ENCODE data around the gene PEX16. TPM values are rescaled to one million over a fixed set of nuclear protein-coding genes. Genes with fewer than 3 reads are reported as not detected.

The PEX16 gene
- total RNA-seq, result 64.1 TPM
- polyA plus RNA-seq, result 10 to 100 TPM; 52.6 to 62.0 (median 59.3) TPM

GRCh38 chr11:45917623-45918330 is at the start of gene PEX16:
Gene PEX16, minus strand, starts transcription at chr11:45917877. Its CDS starts 66 bp downstream, at chr11:45917811.
- no peaks in the 10 kb centered on the region for H3K36me3 Mint-ChIP-seq
- peak within 1 kb of the TSS; percentile 93 to 100 (median 99) for H3K27ac Mint-ChIP-seq
- ATAC-seq (ENCODE audit: low read depth in 2 of 2), result peak; percentile 92 to 94

DNA sequence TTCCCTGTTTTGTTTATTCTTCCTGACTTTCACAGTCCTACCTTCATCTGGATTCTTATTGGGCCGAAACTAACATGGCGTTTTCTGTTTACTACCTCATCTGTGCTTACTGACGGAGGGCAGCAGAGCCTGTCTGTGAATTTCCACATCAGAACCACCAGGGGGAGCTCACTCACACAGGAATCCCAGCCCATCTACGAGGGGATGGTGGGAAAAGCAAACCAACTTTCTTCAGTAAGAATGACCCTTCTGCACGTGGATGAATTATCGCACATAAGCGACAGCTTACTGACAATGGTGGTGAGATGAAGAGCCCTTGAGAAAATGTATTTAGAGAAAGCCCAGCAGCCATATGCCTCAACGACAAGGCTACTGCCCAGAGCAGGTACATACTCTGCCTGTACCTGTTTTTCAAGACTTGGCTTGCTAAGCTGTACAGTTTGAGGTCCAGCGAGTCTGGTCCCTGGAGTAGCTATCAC is 47.3 kb upstream of the PEX16 start:
- ATAC-seq (ENCODE audit: low read depth in 2 of 2) (peak; percentile 88), DNase-seq (peak; percentile 41 to 71 (median 69))
- Mint-ChIP-seq H3K36me3 (peaks cover 23% of the 10 kb centered on the region), H3K4me1 (no peaks in the 10 kb centered on the region), H3K4me3 (no peak overlapping the region), H3K9me3 (no peaks in the 10 kb centered on the region), H3K27ac (no peak overlapping the region), H3K27me3 (no peaks in the 10 kb centered on the region)
- peaks cover 60% of the 10 kb centered on the region for H3K36me3 ChIP-seq (ENCODE audit: control insufficient read depth, insufficient read depth, low read length)
- H3K27me3 ChIP-seq (ENCODE audit: control insufficient read depth, insufficient read depth, low read length), result no peaks in the 10 kb centered on the region
- no peak overlapping the region for H3K27ac ChIP-seq (ENCODE audit: insufficient read depth, low read length, poor library complexity, severe bottlenecking)
- no peaks in the 10 kb centered on the region for H3K4me1 ChIP-seq (ENCODE audit: control insufficient read depth, insufficient read depth, low read length, poor library complexity, severe bottlenecking)
- H3K9me3 ChIP-seq (ENCODE audit: control insufficient read depth in 2 of 2, low read length in 2 of 2), result no peaks in the 10 kb centered on the region
- no peak overlapping the region for H3K4me3 ChIP-seq (ENCODE audit: low read depth, low read length)

More at GRCh38 chr11:45917623-45918330, at the start of gene PEX16:
- peaks cover 34% of the 10 kb centered on the region for H3K36me3 ChIP-seq (ENCODE audit: control insufficient read depth, insufficient read depth, low read length)
- no peaks in the 10 kb centered on the region for H3K9me3 ChIP-seq (ENCODE audit: control insufficient read depth in 2 of 2, low read length in 2 of 2)
- Mint-ChIP-seq H3K9me3 (peaks cover 0 to 2% (median 0%) of the 10 kb centered on the region in 7 donors), H3K4me3 (peak within 1 kb of the TSS; percentile 93 to 99 (median 96)), H3K27me3 (peaks cover 22% of the 10 kb centered on the region), H3K4me1 (peaks cover 0 to 63% (median 32%) of the 10 kb centered on the region in 4 donors)
- H3K4me3 ChIP-seq (ENCODE audit: low read depth, low read length), result peak within 1 kb of the TSS; percentile 88
- peaks cover 56% of the 10 kb centered on the region for H3K4me1 ChIP-seq (ENCODE audit: control insufficient read depth, insufficient read depth, low read length, poor library complexity, severe bottlenecking)
- no peaks in the 10 kb centered on the region for H3K27me3 ChIP-seq (ENCODE audit: control insufficient read depth, insufficient read depth, low read length)
- H3K27ac ChIP-seq (ENCODE audit: insufficient read depth, low read length, poor library complexity, severe bottlenecking), result peak within 1 kb of the TSS; percentile 95
- peak; percentile 95 to 99 (median 98) for DNase-seq

DNA sequence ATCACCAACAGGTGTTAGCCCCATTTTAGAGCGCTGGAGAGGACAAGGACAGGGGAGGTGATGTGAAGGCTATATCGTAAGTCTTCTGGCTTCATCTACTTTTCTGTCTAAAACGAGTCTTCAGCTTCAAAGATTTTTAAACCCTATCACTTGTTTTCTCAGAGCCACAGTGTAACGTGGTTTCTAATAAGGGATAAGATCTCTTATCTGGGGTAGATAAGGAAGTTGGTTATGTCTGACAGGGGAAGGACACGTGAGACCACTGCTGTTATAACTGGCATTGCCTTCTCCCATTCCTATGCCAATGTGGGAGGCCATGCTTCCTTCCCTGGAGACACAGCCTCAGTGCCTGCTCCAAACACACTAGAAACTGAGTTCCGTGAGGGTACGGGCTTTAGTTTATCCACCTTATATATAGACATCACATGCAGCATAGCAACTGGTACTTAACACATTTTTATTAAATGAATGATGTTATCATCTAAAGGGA is 44.1 kb upstream of the PEX16 start:
- ATAC-seq (ENCODE audit: low read depth in 2 of 2) (no peak), DNase-seq (no peak)
- Mint-ChIP-seq H3K36me3 (peaks cover 22% of the 10 kb centered on the region), H3K4me1 (peaks cover 0 to 12% (median 4%) of the 10 kb centered on the region in 4 donors), H3K9me3 (no peaks in the 10 kb centered on the region), H3K27me3 (no peaks in the 10 kb centered on the region), H3K4me3 (no peak overlapping the region), H3K27ac (no peak overlapping the region)
- Histone ChIP-seq H3K9me3 (ENCODE audit: control insufficient read depth in 2 of 2, low read length in 2 of 2) (no peaks in the 10 kb centered on the region), H3K27me3 (ENCODE audit: control insufficient read depth, insufficient read depth, low read length) (no peaks in the 10 kb centered on the region), H3K4me1 (ENCODE audit: control insufficient read depth, insufficient read depth, low read length, poor library complexity, severe bottlenecking) (no peaks in the 10 kb centered on the region), H3K27ac (ENCODE audit: insufficient read depth, low read length, poor library complexity, severe bottlenecking) (no peak overlapping the region), H3K4me3 (ENCODE audit: low read depth, low read length) (no peak overlapping the region), H3K36me3 (ENCODE audit: control insufficient read depth, insufficient read depth, low read length) (peaks cover 34% of the 10 kb centered on the region)

GRCh38 chr11:45960387-45961095 is 42.9 kb upstream of the PEX16 start:
- Mint-ChIP-seq H3K4me3 (no peak overlapping the region), H3K36me3 (peaks cover 29% of the 10 kb centered on the region), H3K9me3 (no peaks in the 10 kb centered on the region), H3K27ac (no peak overlapping the region), H3K27me3 (no peaks in the 10 kb centered on the region), H3K4me1 (peaks cover 0 to 12% (median 5%) of the 10 kb centered on the region in 4 donors)
- Histone ChIP-seq H3K27me3 (ENCODE audit: control insufficient read depth, insufficient read depth, low read length) (no peaks in the 10 kb centered on the region), H3K36me3 (ENCODE audit: control insufficient read depth, insufficient read depth, low read length) (peaks cover 26% of the 10 kb centered on the region), H3K4me1 (ENCODE audit: control insufficient read depth, insufficient read depth, low read length, poor library complexity, severe bottlenecking) (no peaks in the 10 kb centered on the region), H3K4me3 (ENCODE audit: low read depth, low read length) (no peak overlapping the region), H3K9me3 (ENCODE audit: control insufficient read depth in 2 of 2, low read length in 2 of 2) (no peaks in the 10 kb centered on the region), H3K27ac (ENCODE audit: insufficient read depth, low read length, poor library complexity, severe bottlenecking) (no peak overlapping the region)
- no peak for DNase-seq
- ATAC-seq (ENCODE audit: low read depth in 2 of 2), result no peak

- Histone ChIP-seq H3K36me3 (ENCODE audit: control insufficient read depth, insufficient read depth, low read length) (peaks cover 23% of the 10 kb centered on the region), H3K27ac (ENCODE audit: insufficient read depth, low read length, poor library complexity, severe bottlenecking) (no peak overlapping the region), H3K9me3 (ENCODE audit: control insufficient read depth in 2 of 2, low read length in 2 of 2) (no peaks in the 10 kb centered on the region), H3K4me3 (ENCODE audit: low read depth, low read length) (no peak overlapping the region), H3K27me3 (ENCODE audit: control insufficient read depth, insufficient read depth, low read length) (no peaks in the 10 kb centered on the region), H3K4me1 (ENCODE audit: control insufficient read depth, insufficient read depth, low read length, poor library complexity, severe bottlenecking) (no peaks in the 10 kb centered on the region)
- no peak for DNase-seq
- H3K36me3 Mint-ChIP-seq, result peaks cover 36% of the 10 kb centered on the region
- no peaks in the 10 kb centered on the region for H3K27me3 Mint-ChIP-seq
- peaks cover 0 to 12% (median 6%) of the 10 kb centered on the region in 4 donors for H3K4me1 Mint-ChIP-seq
- ATAC-seq (ENCODE audit: low read depth in 2 of 2), result no peak
- no peaks in the 10 kb centered on the region for H3K9me3 Mint-ChIP-seq
- no peak overlapping the region for H3K27ac Mint-ChIP-seq
- H3K4me3 Mint-ChIP-seq, result no peak overlapping the region
Observed at GRCh38 chr11:45959851-45960250, 42.2 kb upstream of the PEX16 start.

DNA sequence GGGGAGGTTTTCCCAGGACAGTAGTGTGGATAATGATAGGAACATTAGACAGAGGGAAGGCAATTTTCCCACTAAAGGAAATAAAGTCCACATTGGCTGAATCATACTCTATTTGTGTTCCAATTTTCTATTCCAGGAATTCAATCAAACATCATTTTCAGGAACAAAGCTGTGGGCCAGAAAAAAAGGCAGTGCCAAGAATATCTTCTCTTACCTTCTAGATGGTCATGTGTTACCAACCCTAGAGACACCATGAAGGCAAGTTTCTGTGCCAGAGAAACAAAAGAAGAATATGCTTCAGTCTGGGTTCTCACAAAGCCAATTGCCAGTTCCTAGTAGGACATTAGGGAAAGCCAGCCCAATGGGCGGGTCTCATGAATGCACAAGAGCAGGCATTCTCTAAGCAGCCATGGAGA is 32.3 kb upstream of the PEX16 start:
- no peak for DNase-seq
- peaks cover 38% of the 10 kb centered on the region for H3K36me3 Mint-ChIP-seq
- H3K9me3 ChIP-seq (ENCODE audit: control insufficient read depth in 2 of 2, low read length in 2 of 2), result no peaks in the 10 kb centered on the region
- peaks cover 71% of the 10 kb centered on the region for H3K36me3 ChIP-seq (ENCODE audit: control insufficient read depth, insufficient read depth, low read length)
- H3K27me3 Mint-ChIP-seq, result no peaks in the 10 kb centered on the region
- H3K27me3 ChIP-seq (ENCODE audit: control insufficient read depth, insufficient read depth, low read length), result no peaks in the 10 kb centered on the region
- H3K4me1 ChIP-seq (ENCODE audit: control insufficient read depth, insufficient read depth, low read length, poor library complexity, severe bottlenecking), result no peaks in the 10 kb centered on the region
- no peaks in the 10 kb centered on the region for H3K9me3 Mint-ChIP-seq
- peaks cover 0 to 1% (median under 1%) of the 10 kb centered on the region in 4 donors for H3K4me1 Mint-ChIP-seq
- no peak overlapping the region for H3K4me3 Mint-ChIP-seq
- ATAC-seq (ENCODE audit: low read depth in 2 of 2), result no peak
- no peak overlapping the region for H3K4me3 ChIP-seq (ENCODE audit: low read depth, low read length)
- H3K27ac Mint-ChIP-seq, result no peak overlapping the region
- H3K27ac ChIP-seq (ENCODE audit: insufficient read depth, low read length, poor library complexity, severe bottlenecking), result no peak overlapping the region

DNA sequence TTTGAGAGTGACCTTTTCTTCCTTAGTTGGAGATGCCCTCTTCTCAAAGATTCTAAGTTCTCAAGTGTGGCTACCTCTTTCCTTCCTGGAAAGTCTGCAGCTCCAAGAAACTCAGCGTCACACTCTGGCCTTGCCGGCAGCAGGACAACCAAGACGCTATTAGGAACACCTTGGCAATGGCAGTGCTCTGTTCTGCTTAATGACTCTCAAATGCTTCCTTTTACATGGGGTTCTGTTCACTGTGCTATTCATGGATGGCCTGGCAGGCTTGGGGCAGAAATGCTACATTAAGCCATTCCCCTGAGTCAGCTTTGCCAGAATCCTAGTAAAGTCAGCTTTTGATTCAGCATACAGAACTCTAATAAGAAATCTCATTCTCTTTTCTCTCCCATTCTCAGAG is 30.7 kb upstream of the PEX16 start:
- no peak overlapping the region for H3K4me3 Mint-ChIP-seq
- H3K27me3 Mint-ChIP-seq, result no peaks in the 10 kb centered on the region
- Histone ChIP-seq H3K9me3 (ENCODE audit: control insufficient read depth in 2 of 2, low read length in 2 of 2) (no peaks in the 10 kb centered on the region), H3K4me1 (ENCODE audit: control insufficient read depth, insufficient read depth, low read length, poor library complexity, severe bottlenecking) (no peaks in the 10 kb centered on the region), H3K27me3 (ENCODE audit: control insufficient read depth, insufficient read depth, low read length) (no peaks in the 10 kb centered on the region), H3K36me3 (ENCODE audit: control insufficient read depth, insufficient read depth, low read length) (peaks cover 80% of the 10 kb centered on the region), H3K27ac (ENCODE audit: insufficient read depth, low read length, poor library complexity, severe bottlenecking) (no peak overlapping the region), H3K4me3 (ENCODE audit: low read depth, low read length) (no peak overlapping the region)
- no peaks in the 10 kb centered on the region for H3K9me3 Mint-ChIP-seq
- peaks cover 47% of the 10 kb centered on the region for H3K36me3 Mint-ChIP-seq
- H3K4me1 Mint-ChIP-seq, result peaks cover 0 to 1% (median 0%) of the 10 kb centered on the region in 4 donors
- ATAC-seq (ENCODE audit: low read depth in 2 of 2) (no peak), DNase-seq (no peak)
- peak overlapping the region in 2 of 3 donors; percentile 13 to 67 for H3K27ac Mint-ChIP-seq

Measured in CD4-positive, CD25-positive, alpha-beta regulatory T cell (primary cell).